ENCODE data around the gene SLC9A9.

The SLC9A9 gene

DNA sequence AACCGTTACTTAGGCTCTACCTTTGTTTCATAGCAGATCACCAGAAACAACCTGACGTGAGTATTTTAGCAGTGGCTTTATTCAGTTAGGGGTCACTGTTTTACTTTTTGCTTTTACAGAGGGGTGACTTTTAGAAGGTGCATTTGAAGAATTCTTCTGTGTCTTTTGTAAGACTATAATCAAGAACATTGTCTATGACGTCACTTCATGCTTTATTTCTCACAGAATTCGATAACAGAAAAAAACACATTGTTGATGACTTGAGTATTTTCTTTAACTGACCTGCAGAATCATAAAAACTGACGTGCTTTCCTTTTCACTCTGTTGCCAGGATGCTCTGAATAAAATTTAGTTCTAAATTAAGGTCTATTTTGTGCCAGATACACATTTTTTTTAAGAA, 244.5 kb downstream of the SLC9A9 start:
- Histone ChIP-seq H3K36me3 (no peaks in the 10 kb centered on the region), H3K27ac (no peak overlapping the region), H3K4me3 (ENCODE audit: low read depth, low read length) (no peak overlapping the region), H3K27me3 (ENCODE audit: insufficient read depth, low read depth, severe bottlenecking) (peaks cover 3% of the 10 kb centered on the region), H3K9me3 (ENCODE audit: severe bottlenecking) (no peaks in the 10 kb centered on the region)
- TF ChIP-seq CTCF (IDR thresholded peaks at IDR 0.05; ENCODE audit: low read depth, low read length), result no peak
- DNase-seq, result no peak

GRCh38 chr3:143601723-143602484, 246.4 kb downstream of the SLC9A9 start:
- DNase-seq, result no peak

DNA sequence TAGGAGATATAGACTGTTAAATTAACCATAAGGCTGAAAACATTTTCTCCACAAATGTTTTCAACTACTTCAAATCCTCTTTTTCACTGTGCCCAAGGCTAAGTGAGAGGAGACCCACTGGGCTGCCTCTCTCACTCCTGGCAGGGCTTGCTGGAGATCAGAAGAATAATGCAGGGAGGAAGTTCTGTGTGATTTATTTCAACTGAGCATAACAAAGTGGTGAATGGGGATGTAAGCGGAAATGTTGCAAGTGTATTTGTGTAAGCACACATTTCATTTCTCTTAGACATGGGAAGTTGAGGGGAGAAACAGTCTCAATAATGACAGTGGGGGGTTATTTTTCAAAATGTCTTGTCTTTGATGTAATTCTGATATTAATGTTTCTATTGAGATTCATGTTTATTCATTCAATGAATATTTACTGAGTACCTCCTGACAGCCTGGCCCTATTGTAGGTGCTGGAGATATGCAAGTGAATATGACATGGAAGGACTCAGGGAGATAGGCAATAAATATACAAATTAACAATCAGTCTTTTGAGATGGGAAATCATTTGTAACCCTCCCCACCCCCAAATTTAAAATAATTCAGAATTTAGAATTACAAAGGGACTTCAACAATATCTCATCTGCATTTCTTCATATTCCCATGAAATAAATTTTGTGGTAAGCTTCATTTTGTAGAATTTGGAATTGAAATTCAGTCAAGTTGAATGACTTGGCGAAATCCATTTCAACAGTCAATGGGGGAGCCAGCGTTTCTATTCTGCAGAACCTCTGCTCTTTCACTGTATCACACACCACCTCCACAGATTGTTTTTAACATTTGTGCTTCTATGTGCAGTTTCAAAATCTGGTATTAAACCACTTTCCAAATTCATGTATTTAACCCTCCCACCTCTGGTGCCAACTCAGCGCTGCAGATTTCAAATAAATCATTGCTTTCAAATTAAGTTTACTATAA, 247.2 kb downstream of the SLC9A9 start:
- Histone ChIP-seq H3K36me3 (no peaks in the 10 kb centered on the region), H3K9me3 (ENCODE audit: severe bottlenecking) (no peaks in the 10 kb centered on the region), H3K4me3 (ENCODE audit: low read depth, low read length) (no peak overlapping the region), H3K27ac (no peak overlapping the region), H3K27me3 (ENCODE audit: insufficient read depth, low read depth, severe bottlenecking) (peaks cover 3% of the 10 kb centered on the region)
- DNase-seq, result no peak
- TF ChIP-seq CTCF (IDR thresholded peaks at IDR 0.05; ENCODE audit: low read depth, low read length), result no peak

More at GRCh38 chr3:143601723-143602484, 246.4 kb downstream of the SLC9A9 start:
- no peaks in the 10 kb centered on the region for H3K36me3 ChIP-seq
- H3K4me3 ChIP-seq (ENCODE audit: low read depth, low read length), result no peak overlapping the region
- peaks cover 3% of the 10 kb centered on the region for H3K27me3 ChIP-seq (ENCODE audit: insufficient read depth, low read depth, severe bottlenecking)
- H3K9me3 ChIP-seq (ENCODE audit: severe bottlenecking), result no peaks in the 10 kb centered on the region
- TF ChIP-seq CTCF (IDR thresholded peaks at IDR 0.05; ENCODE audit: low read depth, low read length), result no peak
- H3K27ac ChIP-seq, result no peak overlapping the region

- TF ChIP-seq CTCF (IDR thresholded peaks at IDR 0.05; ENCODE audit: low read depth, low read length), result no peak
- Histone ChIP-seq H3K36me3 (no peaks in the 10 kb centered on the region), H3K27ac (no peak overlapping the region), H3K4me3 (ENCODE audit: low read depth, low read length) (no peak overlapping the region), H3K9me3 (ENCODE audit: severe bottlenecking) (no peaks in the 10 kb centered on the region), H3K27me3 (ENCODE audit: insufficient read depth, low read depth, severe bottlenecking) (peaks cover 3% of the 10 kb centered on the region)
- no peak for DNase-seq
Observed at GRCh38 chr3:143597774-143598652, 250.3 kb downstream of the SLC9A9 start.

DNA sequence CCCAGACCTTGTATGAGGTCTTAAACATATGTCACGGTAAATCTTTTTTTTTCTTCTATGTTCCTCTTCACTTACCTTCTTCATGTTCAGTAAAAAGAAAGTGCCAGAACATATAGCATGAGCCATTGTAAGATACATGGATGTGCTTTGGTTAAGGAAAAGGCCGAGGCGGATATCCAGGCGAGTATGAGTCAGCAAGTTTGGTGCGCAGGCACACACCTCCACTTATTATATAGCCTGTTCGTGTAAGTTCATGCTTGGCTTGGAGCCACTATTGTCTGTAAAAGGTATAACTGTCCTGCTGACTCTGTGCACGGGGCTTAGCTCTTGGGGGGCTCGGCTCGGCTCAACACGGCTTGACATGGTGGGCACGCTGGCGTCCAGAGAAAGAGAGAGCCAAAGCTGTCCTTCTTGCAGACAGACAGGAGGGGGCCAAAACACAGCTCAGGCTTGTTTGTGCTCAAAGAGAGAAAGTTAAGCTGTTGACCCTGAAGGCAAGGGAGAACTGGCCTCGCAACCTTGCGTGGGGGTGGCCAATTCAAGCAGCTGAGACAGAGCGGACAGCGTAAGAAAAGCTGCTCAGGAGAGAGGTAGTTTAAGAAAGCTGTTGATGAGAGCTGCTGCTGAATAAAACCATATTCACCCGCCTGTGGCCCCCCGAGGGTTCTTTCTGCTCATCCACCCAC, 251.2 kb downstream of the SLC9A9 start:
- no peak overlapping the region for H3K27ac ChIP-seq
- H3K27me3 ChIP-seq (ENCODE audit: insufficient read depth, low read depth, severe bottlenecking), result peaks cover 3% of the 10 kb centered on the region
- no peaks in the 10 kb centered on the region for H3K9me3 ChIP-seq (ENCODE audit: severe bottlenecking)
- no peaks in the 10 kb centered on the region for H3K36me3 ChIP-seq
- DNase-seq, result no peak
- no peak overlapping the region for H3K4me3 ChIP-seq (ENCODE audit: low read depth, low read length)
- no peak for TF ChIP-seq CTCF (IDR thresholded peaks at IDR 0.05; ENCODE audit: low read depth, low read length)
